Measurements from ENCODE around the gene KNOP1. TPM values are rescaled to one million over a fixed set of nuclear protein-coding genes. Genes with fewer than 3 reads are reported as not detected.

The KNOP1 gene
- total RNA-seq, 2 experiments from 2014 or later = 32.0 to 34.4 TPM

DNA sequence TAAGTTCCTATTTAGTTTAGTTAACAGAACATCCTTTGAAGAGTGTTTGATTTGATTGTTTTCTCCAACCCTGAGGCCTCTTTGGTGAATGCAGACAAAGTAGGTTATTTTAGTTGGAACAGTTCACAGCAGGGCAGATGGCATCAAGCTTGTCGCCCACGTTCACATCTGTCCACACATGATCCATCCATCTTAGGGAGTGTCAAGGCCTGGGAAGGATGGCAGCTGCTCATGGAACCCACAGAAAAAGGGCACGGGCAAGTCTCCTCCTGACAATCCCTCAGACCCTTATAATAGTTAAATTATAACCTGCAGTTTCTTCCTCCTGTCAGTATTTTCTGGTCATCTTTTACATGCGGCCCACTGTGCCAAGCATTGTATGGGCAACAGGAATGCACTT, 60.2 kb downstream of the KNOP1 start:
- H3K36me3 Mint-ChIP-seq = peaks cover 30% of the 10 kb centered on the region
- H3K27me3 Mint-ChIP-seq = no peaks in the 10 kb centered on the region
- peaks cover 1% of the 10 kb centered on the region for H3K9me3 Mint-ChIP-seq
- no peak overlapping the region for H3K4me3 Mint-ChIP-seq
- H3K4me1 Mint-ChIP-seq = peaks cover 8% of the 10 kb centered on the region
- DNase-seq = no peak
- no peak overlapping the region for H3K27ac Mint-ChIP-seq

DNA sequence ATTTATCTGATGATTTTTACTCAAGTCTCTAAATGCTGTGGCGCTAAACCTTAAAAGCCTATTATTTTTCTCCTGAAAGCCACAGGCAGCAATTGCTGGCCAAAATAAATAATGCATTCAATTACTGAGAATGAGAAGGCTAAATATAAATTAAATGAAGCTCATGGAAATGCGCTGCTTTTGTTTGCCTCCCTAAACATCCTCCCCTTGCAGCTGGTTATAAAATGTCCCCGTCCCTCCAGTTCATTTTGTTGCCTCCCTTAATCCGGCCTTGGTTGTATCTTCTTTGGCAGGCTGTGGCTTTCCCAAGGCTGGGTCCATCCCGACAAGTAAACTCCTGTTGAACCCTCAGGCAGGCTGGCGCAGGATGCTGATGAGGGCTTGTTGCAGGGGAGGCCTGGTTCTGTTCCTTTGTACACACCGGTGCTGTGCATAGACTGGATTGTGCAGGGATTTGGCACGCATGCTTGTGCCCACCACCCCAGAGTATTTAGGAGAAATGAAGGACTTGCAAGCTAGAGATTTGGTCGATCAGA, 62.7 kb downstream of the KNOP1 start:
- DNase-seq = no peak
- peaks cover 4% of the 10 kb centered on the region for H3K4me1 Mint-ChIP-seq
- no peak overlapping the region for H3K4me3 Mint-ChIP-seq
- H3K9me3 Mint-ChIP-seq = no peaks in the 10 kb centered on the region
- H3K36me3 Mint-ChIP-seq = peaks cover 32% of the 10 kb centered on the region
- H3K27me3 Mint-ChIP-seq = no peaks in the 10 kb centered on the region
- H3K27ac Mint-ChIP-seq = no peak overlapping the region

DNA sequence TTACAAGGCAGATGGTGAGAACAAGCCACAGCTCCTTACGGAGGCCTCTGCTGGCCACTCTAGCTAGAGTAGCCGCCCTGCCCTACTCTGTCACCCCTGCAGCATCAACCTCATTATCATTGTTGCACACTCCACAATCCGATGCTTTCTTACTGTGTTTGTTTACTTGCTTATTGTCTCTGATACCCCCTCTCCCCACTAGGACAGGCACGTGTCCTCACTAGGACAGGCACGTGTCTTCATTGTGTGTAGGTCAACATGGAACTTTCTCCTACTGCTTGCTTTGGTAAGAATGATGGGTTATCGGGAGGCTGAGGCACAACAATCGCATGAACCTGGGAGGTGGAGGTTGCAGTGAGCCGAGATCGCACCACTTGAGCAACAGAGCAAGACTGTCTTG, 63.9 kb downstream of the KNOP1 start:
- Mint-ChIP-seq H3K36me3 (peaks cover 29% of the 10 kb centered on the region), H3K4me1 (no peaks in the 10 kb centered on the region), H3K4me3 (no peak overlapping the region), H3K27ac (no peak overlapping the region), H3K9me3 (no peaks in the 10 kb centered on the region), H3K27me3 (no peaks in the 10 kb centered on the region)
- no peak for DNase-seq

Other genes starting within 250 kb of the KNOP1 start
- 10 to 100 TPM; 24.0 to 24.3 TPM for gene GDE1, start 196.1 kb downstream of the KNOP1 start, total RNA-seq
- gene CCP110, start 194.3 kb downstream of the KNOP1 start, total RNA-seq = 10 to 100 TPM; 28.7 to 30.4 TPM
- 10 to 100 TPM; 30.2 to 34.1 TPM for gene VPS35L, start 162.5 kb downstream of the KNOP1 start, total RNA-seq
- gene IQCK, start within 50 bp of the KNOP1 start, total RNA-seq = 1 to 10 TPM; 3.3 to 4.0 TPM
- gene GPRC5B, start 166.6 kb upstream of the KNOP1 start, total RNA-seq = under 1 TPM; 0.14 to 0.30 TPM

Data from activated naive CD8-positive, alpha-beta T cell treated with anti-CD3 and anti-CD28 coated beads for 36 hours (primary cell).